ENCODE measurements around the gene PTGR2.

DNA sequence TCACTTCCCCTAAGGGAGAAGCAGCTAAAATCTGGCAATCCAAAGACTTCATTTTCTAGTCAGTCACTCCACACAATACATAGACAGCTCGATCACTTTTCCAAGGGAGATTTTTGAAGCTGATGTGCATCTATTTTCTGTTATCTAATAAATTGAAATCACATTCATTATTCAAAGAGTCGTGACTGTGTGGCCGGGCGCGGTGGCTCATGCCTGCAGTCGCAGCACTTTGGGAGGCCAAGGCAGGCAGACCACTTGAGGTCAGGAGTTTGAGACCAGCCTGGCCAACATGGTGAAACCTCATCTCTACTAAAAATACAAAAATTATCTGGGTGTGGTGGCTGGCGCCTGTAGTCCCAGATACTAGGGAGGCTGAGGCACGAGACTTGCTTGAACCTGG, 27.1 kb upstream of the PTGR2 start:
- TF ChIP-seq, protein P1, sequence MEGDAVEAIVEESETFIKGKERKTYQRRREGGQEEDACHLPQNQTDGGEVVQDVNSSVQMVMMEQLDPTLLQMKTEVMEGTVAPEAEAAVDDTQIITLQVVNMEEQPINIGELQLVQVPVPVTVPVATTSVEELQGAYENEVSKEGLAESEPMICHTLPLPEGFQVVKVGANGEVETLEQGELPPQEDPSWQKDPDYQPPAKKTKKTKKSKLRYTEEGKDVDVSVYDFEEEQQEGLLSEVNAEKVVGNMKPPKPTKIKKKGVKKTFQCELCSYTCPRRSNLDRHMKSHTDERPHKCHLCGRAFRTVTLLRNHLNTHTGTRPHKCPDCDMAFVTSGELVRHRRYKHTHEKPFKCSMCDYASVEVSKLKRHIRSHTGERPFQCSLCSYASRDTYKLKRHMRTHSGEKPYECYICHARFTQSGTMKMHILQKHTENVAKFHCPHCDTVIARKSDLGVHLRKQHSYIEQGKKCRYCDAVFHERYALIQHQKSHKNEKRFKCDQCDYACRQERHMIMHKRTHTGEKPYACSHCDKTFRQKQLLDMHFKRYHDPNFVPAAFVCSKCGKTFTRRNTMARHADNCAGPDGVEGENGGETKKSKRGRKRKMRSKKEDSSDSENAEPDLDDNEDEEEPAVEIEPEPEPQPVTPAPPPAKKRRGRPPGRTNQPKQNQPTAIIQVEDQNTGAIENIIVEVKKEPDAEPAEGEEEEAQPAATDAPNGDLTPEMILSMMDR (IDR thresholded peaks at IDR 0.05; ENCODE audit: insufficient read depth, low read length, poor library complexity, severe bottlenecking), result no peak
- no peak for TF ChIP-seq EZH2phosphoT487 (conservative IDR thresholded peaks at IDR 0.05; ENCODE audit: low read length)

Measured in SU-DHL-6 (cell line).